H1 (cell line): Measurements from ENCODE around the gene IL7R. TPM values are rescaled to one million over a fixed set of nuclear protein-coding genes. Genes with fewer than 3 reads are reported as not detected.

Experiments used
- CTCF ChIA-PET: fragments of 300-600 bp; sonication (Branson Sonifier 250); formaldehyde crosslinking; loops from one replicate; lab custom pipeline; 2021; ENCODE audit not compliant: partially characterized antibody; lab: Charles Lee
- POLR2A ChIA-PET: fragments of 300-600 bp; sonication (Branson Sonifier 250); formaldehyde crosslinking; loops from one replicate; lab custom pipeline; 2021; ENCODE audit warnings: inconsistent platforms; ENCODE audit not compliant: partially characterized antibody; lab: Charles Lee
- DNase-seq, 2 experiments: peaks; one replicate each; pipeline versions ENCODE4 v3.0.0 to v3.0.0-alpha.2; 2010 to 2022; ENCODE audit warnings: low spot score in 2 of 2, low read depth in 1 of 2, mixed read lengths in 1 of 2
- FAIRE-seq: peaks from 2 replicates; lab custom pipeline; 2011; peaks lifted over from hg19 to GRCh38; lab: Jason Lieb, UNC
- H2AFZ ChIP-seq: 2 replicates; pipeline ENCODE4 v1.8.1; 2012; ENCODE audit warnings: low read length, inconsistent platforms
- H2AK5ac ChIP-seq: 2 replicates; pipeline ENCODE4 v1.6.1; 2013; ENCODE audit warnings: low read depth, low read length
- H2BK120ac ChIP-seq: replicated peaks from 2 replicates; pipeline ENCODE3; 2013; ENCODE audit warnings: low read depth, low read length, inconsistent platforms
- H2BK12ac ChIP-seq: 2 replicates; pipeline ENCODE4 v1.6.1; 2013; ENCODE audit warnings: low read depth, low read length
- H2BK15ac ChIP-seq: 2 replicates; pipeline ENCODE4 v1.6.1; 2013; ENCODE audit warnings: low read length
- H2BK20ac ChIP-seq: 2 replicates; pipeline ENCODE4 v1.6.1; 2013; ENCODE audit warnings: low read length
- H2BK5ac ChIP-seq: 2 replicates; pipeline ENCODE4 v1.6.1; 2013; ENCODE audit warnings: low read depth, low read length
- H3K14ac ChIP-seq: 2 replicates; pipeline ENCODE4 v1.6.1; 2013; ENCODE audit warnings: inconsistent platforms; ENCODE audit not compliant: insufficient read length
- H3K18ac ChIP-seq: 2 replicates; pipeline ENCODE4 v1.6.1; 2013; ENCODE audit warnings: low read length; ENCODE audit errors: extremely low read depth
- H3K23ac ChIP-seq: 2 replicates; pipeline ENCODE4 v1.6.1; 2013; ENCODE audit warnings: inconsistent platforms; ENCODE audit not compliant: insufficient read length
- H3K23me2 ChIP-seq: 2 replicates; pipeline ENCODE4 v1.6.1; 2013; ENCODE audit warnings: low read depth, low read length
- H3K27ac ChIP-seq: 2 replicates; pipeline ENCODE4 v1.6.1; 2011; ENCODE audit warnings: low read depth, low read length, inconsistent platforms
- H3K27me3 ChIP-seq, 4 experiments: replicated peaks in 1 of 4; 1 replicate in 1 of 4; 2 replicates in 3 of 4; pipeline versions ENCODE4 v1.6.1 to v1.8.1; 2011 to 2013; ENCODE audit warnings: low read length in 3 of 4, mild to moderate bottlenecking in 3 of 4, inconsistent platforms in 2 of 4, mixed read lengths in 2 of 4, moderate library complexity in 1 of 4; ENCODE audit not compliant: control insufficient read depth in 3 of 4, insufficient read depth in 3 of 4; ENCODE audit errors: extremely low read depth in 1 of 4
- H3K36me3 ChIP-seq, 4 experiments: 2 replicates each; pipeline versions ENCODE4 v1.6.1 to v1.8.1; 2011 to 2013; ENCODE audit warnings: mild to moderate bottlenecking in 4 of 4, low read length in 3 of 4, moderate library complexity in 2 of 4, control low read depth in 1 of 4, inconsistent platforms in 1 of 4; ENCODE audit not compliant: insufficient read depth in 4 of 4, control insufficient read depth in 2 of 4
- H3K4ac ChIP-seq: replicated peaks from 2 replicates; pipeline ENCODE3; 2013; ENCODE audit warnings: low read length, low read depth, mixed read lengths, inconsistent platforms; ENCODE audit not compliant: insufficient read length
- H3K4me1 ChIP-seq, 4 experiments: replicated peaks in 1 of 4; 1 replicate in 1 of 4; 2 replicates in 3 of 4; pipeline versions ENCODE4 v1.6.1 to v1.8.1; 2011 to 2013; ENCODE audit warnings: low read length in 3 of 4, inconsistent platforms in 2 of 4, mixed read lengths in 1 of 4; ENCODE audit not compliant: insufficient read depth in 4 of 4, control insufficient read depth in 3 of 4
- H3K4me2 ChIP-seq, 2 experiments: 2 replicates each; pipeline versions ENCODE4 v1.6.1 to v1.8.1; 2011 to 2013; ENCODE audit warnings: low read depth in 2 of 2, low read length in 2 of 2, control low read depth in 1 of 2, inconsistent platforms in 1 of 2, mild to moderate bottlenecking in 1 of 2; ENCODE audit not compliant: insufficient read depth in 1 of 2
- H3K4me3 ChIP-seq, 4 experiments: fragments of 200-600, 300-600 bp in 1 of 4; sonication (generic), shearing (Covaris generic), sonication (Bioruptor Twin) in 1 of 4; 2 replicates each; pipeline versions ENCODE4 v1.5.1 to v1.8.1; 2011 to 2016; ENCODE audit warnings: low read length in 4 of 4, low read depth in 3 of 4, control low read depth in 2 of 4, inconsistent platforms in 2 of 4, mild to moderate bottlenecking in 2 of 4, mixed read lengths in 1 of 4, moderate library complexity in 1 of 4; ENCODE audit not compliant: insufficient read depth in 2 of 4; ENCODE audit errors: extremely low read depth in 1 of 4
- H3K56ac ChIP-seq: replicated peaks from 2 replicates; pipeline ENCODE3; 2013; ENCODE audit warnings: low read depth, mild to moderate bottlenecking, mixed read lengths, low read length, inconsistent platforms; ENCODE audit not compliant: insufficient read length
- H3K79me1 ChIP-seq: 2 replicates; pipeline ENCODE4 v1.6.1; 2013; ENCODE audit warnings: low read depth, low read length, control low read depth
- H3K79me2 ChIP-seq, 2 experiments: 2 replicates each; pipeline versions ENCODE4 v1.6.1 to v1.8.1; 2012 to 2013; ENCODE audit warnings: low read length in 2 of 2, mild to moderate bottlenecking in 2 of 2, inconsistent platforms in 1 of 2; ENCODE audit not compliant: insufficient read depth in 2 of 2, control insufficient read depth in 1 of 2
- H3K9ac ChIP-seq, 4 experiments: replicated peaks in 1 of 4; 1 replicate in 1 of 4; 2 replicates in 3 of 4; pipeline versions ENCODE4 v1.6.1 to v1.8.1; 2011 to 2013; ENCODE audit warnings: low read depth in 3 of 4, low read length in 3 of 4, control low read depth in 2 of 4, mild to moderate bottlenecking in 2 of 4, moderate library complexity in 2 of 4, inconsistent platforms in 1 of 4; ENCODE audit errors: extremely low read depth in 1 of 4
- H3K9me3 ChIP-seq, 2 experiments: 2 replicates each; pipeline versions ENCODE4 v1.6.1 to v1.8.1; 2012 to 2013; ENCODE audit warnings: mild to moderate bottlenecking in 2 of 2, moderate library complexity in 2 of 2, control low read depth in 1 of 2, inconsistent platforms in 1 of 2, low read depth in 1 of 2, low read length in 1 of 2, mixed read lengths in 1 of 2; ENCODE audit not compliant: insufficient read depth in 2 of 2
- H4K20me1 ChIP-seq, 2 experiments: replicated peaks in 1 of 2; 2 replicates each; pipeline versions ENCODE3 to v1.8.1; 2011 to 2013; ENCODE audit warnings: inconsistent platforms in 2 of 2, low read length in 2 of 2, mild to moderate bottlenecking in 1 of 2; ENCODE audit not compliant: insufficient read depth in 2 of 2, control insufficient read depth in 1 of 2
- H4K5ac ChIP-seq: 2 replicates; pipeline ENCODE4 v1.6.1; 2013; ENCODE audit warnings: low read length, low read depth, mixed read lengths, inconsistent platforms; ENCODE audit not compliant: insufficient read length
- H4K8ac ChIP-seq: 2 replicates; pipeline ENCODE4 v1.8.0; 2013; ENCODE audit warnings: mild to moderate bottlenecking, moderate library complexity, low read length, inconsistent platforms; ENCODE audit not compliant: insufficient read depth; ENCODE audit errors: extremely low read depth
- H4K91ac ChIP-seq: replicated peaks from 2 replicates; pipeline ENCODE3; 2013; ENCODE audit warnings: low read length, mixed read lengths, inconsistent platforms; ENCODE audit not compliant: insufficient read length
- CBX5 ChIP-seq: fragments of 300-800, 300-1000 bp; sonication (generic); IDR thresholded peaks from 2 replicates; pipeline ENCODE4 v1.7.1; 2016; ENCODE audit warnings: antibody characterized with exemption, low read length, low read depth
- CTCF ChIP-seq, 3 experiments: IDR thresholded peaks; 1 replicate in 2 of 3; 2 replicates in 1 of 3; pipeline versions ENCODE4 v1.5.1 to v1.6.1; 2011; ENCODE audit warnings: low read length in 3 of 3, mild to moderate bottlenecking in 3 of 3, inconsistent platforms in 2 of 3, low read depth in 1 of 3, moderate library complexity in 1 of 3; ENCODE audit not compliant: insufficient read depth in 1 of 3; ENCODE audit errors: control extremely low read depth in 1 of 3
- JUND ChIP-seq: IDR thresholded peaks from 2 replicates; pipeline ENCODE4 v1.6.1; 2011; ENCODE audit warnings: mild to moderate bottlenecking, improper control_type of control experiment, low read length
- NANOG ChIP-seq: IDR thresholded peaks from 2 replicates; pipeline ENCODE4 v1.6.1; 2011; ENCODE audit warnings: low read length, low read depth, mild to moderate bottlenecking, inconsistent platforms; ENCODE audit not compliant: insufficient read depth, poor library complexity, severe bottlenecking
- PHF8 ChIP-seq: fragments of 200-600 bp; sonication (generic); conservative IDR thresholded peaks from 2 replicates; pipeline ENCODE4 v1.7.1; 2012; ENCODE audit warnings: low read depth, mild to moderate bottlenecking, inconsistent platforms, low read length, moderate library complexity
- RFX5 ChIP-seq: IDR thresholded peaks from 2 replicates; pipeline ENCODE4 v1.6.1; 2011; ENCODE audit warnings: low read depth, low read length, improper control_type of control experiment, borderline replicate concordance
- RNF2 ChIP-seq: fragments of 200-900, 300-1000 bp; sonication (generic); IDR thresholded peaks from 2 replicates; pipeline ENCODE4 v1.7.1; 2016; ENCODE audit warnings: borderline replicate concordance, low read depth, mild to moderate bottlenecking, antibody characterized with exemption, low read length; ENCODE audit not compliant: poor library complexity, severe bottlenecking; ENCODE audit errors: missing control alignments
- SIN3A ChIP-seq, 2 experiments: IDR thresholded peaks in 1 of 2; conservative IDR thresholded peaks in 1 of 2; 2 replicates each; pipeline ENCODE4 v1.6.1; 2011 to 2012; ENCODE audit warnings: low read length in 2 of 2, improper control_type of control experiment in 1 of 2, low read depth in 1 of 2, mild to moderate bottlenecking in 1 of 2
- SP2 ChIP-seq: IDR thresholded peaks from 2 replicates; pipeline ENCODE4 v1.6.1; 2012; ENCODE audit warnings: mild to moderate bottlenecking, low read length, inconsistent platforms
- WGBS, 2 experiments: shearing (Covaris generic) in 1 of 2; methylation state at CpG; one replicate each; pipeline versions ENCODE4 v1.1.6 to v1.1.7; 2013 to 2015; ENCODE audit warnings: low lambda C conversion rate in 2 of 2, mixed read lengths in 2 of 2, inconsistent platforms in 1 of 2, low coverage in 1 of 2, missing lambda C conversion rate in 1 of 2; ENCODE audit not compliant: insufficient replicate concordance in 2 of 2, insufficient coverage in 1 of 2, insufficient read length in 1 of 2; ENCODE audit errors: extremely low coverage in 1 of 2, missing lambda C conversion rate in 1 of 2; 5-methylcytosine and 5-hydroxymethylcytosine counted together
- polyA plus RNA-seq, 7 experiments: library from polyadenylated mRNA; depleted of rRNA in 3 of 7; stranded (reverse) in 5 of 7; unstranded in 2 of 7; fragments of >200 nt in 5 of 7; fragments of 200-250 nt in 2 of 7; gene quantifications; 1 replicate in 5 of 7; 2 replicates in 1 of 7; 4 replicates in 1 of 7; pipeline versions ENCODE4 v1.2.1 to v1.2.3, GENCODE V29; 2011 to 2013; ENCODE audit warnings: missing spikeins in 2 of 7, mixed read lengths in 2 of 7
- total RNA-seq: library from RNA; stranded (reverse); fragmentation: NEBNext Ultra II Directional; extraction: Animal tissue kit (Norgen Biotek cat#: 25700); gene quantifications from 2 replicates; pipeline ENCODE4 v1.2.1, GENCODE V29; 2021

Gene IL7R
- total and polyA plus RNA-seq, 2 of the 8 experiments (the other 6 are each of a cell fraction or from before 2014, with no cell fraction given), result not detected

- H3K4ac ChIP-seq, result no peak overlapping the region
- TF ChIP-seq SIN3A (conservative IDR thresholded peaks at IDR 0.05 in 1 of 2, IDR thresholded peaks at IDR 0.05 in 1 of 2; ENCODE audit: low read depth in 1 of 2, low read length in 2 of 2) (no peak), RNF2 (no peak), JUND (no peak), NANOG (no peak), SP2 (no peak), CTCF (IDR thresholded peaks at IDR 0.05; ENCODE audit: control extremely low read depth in 1 of 3, insufficient read depth in 1 of 3, low read depth in 1 of 3, low read length in 3 of 3) (no peak), PHF8 (no peak), CBX5 (no peak), RFX5 (no peak)
Observed at GRCh38 chr5:35869685-35870277, 13.1 kb downstream of the IL7R start.

More at GRCh38 chr5:35869685-35870277, 13.1 kb downstream of the IL7R start:
- Histone ChIP-seq H3K9me3 (no peaks in the 10 kb centered on the region), H3K4me2 (no peak overlapping the region), H2AFZ (no peak overlapping the region), H3K23me2 (no peaks in the 10 kb centered on the region), H3K23ac (no peak overlapping the region), H2BK12ac (no peak overlapping the region), H4K20me1 (no peaks in the 10 kb centered on the region), H4K91ac (no peak overlapping the region), H3K18ac (no peak overlapping the region), H2BK120ac (no peak overlapping the region), H2AK5ac (no peak overlapping the region), H3K4me3 (no peak overlapping the region), H2BK20ac (no peak overlapping the region), H3K36me3 (no peaks in the 10 kb centered on the region), H3K9ac (no peak overlapping the region), H2BK5ac (no peak overlapping the region), H3K79me1 (no peaks in the 10 kb centered on the region), H3K79me2 (no peaks in the 10 kb centered on the region), H2BK15ac (no peak overlapping the region), H4K8ac (no peak overlapping the region), H3K14ac (no peak overlapping the region), H3K56ac (no peak overlapping the region), H4K5ac (no peak overlapping the region), H3K27me3 (no peaks in the 10 kb centered on the region; a peak in 1 of 7 replicates), H3K4me1 (no peaks in the 10 kb centered on the region), H3K27ac (no peak overlapping the region)
- DNase-seq (no peak), FAIRE-seq (no peak)
- WGBS, 2 experiments, result 96% methylated on average over 5 of the region's 5 CpGs; no CpG with 5 or more reads in 1 of the 2 experiments
- POLR2A ChIA-PET, result no interaction called here
- CTCF ChIA-PET, result interaction anchor here (1.0 to 1.5 kb wide), 4 partner anchors 9 to 170 kb away, joined by 3 to 6 read pairs (median 4); no protein-coding TSS in a partner anchor
